Activated effector memory CD4-positive, alpha-beta T cell treated with Interleukin-2 at 50 U/mL for 16 hours (primary cell): ENCODE data around the gene MIA3.
"Not testable (repeated sequence)": the region's sequence is repeated elsewhere in the genome, so short reads cannot be mapped to it uniquely, and the experiment has no call there.

Source experiments
- DNase-seq: peaks from one replicate; pipeline ENCODE4 v3.0.0-alpha.2; 2020

The MIA3 gene

GRCh38 chr1:222623458-222623857 is 5.6 kb downstream of the MIA3 start:
- no peak for DNase-seq

- DNase-seq: no peak
Observed at GRCh38 chr1:222624214-222624613, 6.3 kb downstream of the MIA3 start.

GRCh38 chr1:222627232-222627631 is 9.3 kb downstream of the MIA3 start:
- DNase-seq: no peak

DNA sequence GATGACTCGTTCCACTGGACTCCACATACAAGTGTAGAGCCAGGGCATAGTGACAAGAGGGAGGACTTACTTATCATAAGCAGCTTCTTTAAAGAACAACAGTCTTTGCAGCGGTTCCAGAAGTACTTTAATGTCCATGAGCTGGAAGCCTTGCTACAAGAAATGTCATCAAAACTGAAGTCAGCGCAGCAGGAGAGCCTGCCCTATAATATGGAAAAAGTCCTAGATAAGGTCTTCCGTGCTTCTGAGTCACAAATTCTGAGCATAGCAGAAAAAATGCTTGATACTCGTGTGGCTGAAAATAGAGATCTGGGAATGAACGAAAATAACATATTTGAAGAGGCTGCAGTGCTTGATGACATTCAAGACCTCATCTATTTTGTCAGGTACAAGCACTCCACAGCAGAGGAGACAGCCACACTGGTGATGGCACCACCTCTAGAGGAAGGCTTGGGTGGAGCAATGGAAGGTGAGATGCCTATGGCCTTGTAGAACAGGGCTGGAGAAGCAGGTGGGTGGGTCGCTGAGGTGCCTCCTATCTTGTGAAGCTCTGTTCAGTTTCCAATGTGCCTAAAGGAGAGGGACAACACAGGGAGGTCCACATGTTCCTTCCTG is 12.1 kb downstream of the MIA3 start:
- no peak for DNase-seq

DNA sequence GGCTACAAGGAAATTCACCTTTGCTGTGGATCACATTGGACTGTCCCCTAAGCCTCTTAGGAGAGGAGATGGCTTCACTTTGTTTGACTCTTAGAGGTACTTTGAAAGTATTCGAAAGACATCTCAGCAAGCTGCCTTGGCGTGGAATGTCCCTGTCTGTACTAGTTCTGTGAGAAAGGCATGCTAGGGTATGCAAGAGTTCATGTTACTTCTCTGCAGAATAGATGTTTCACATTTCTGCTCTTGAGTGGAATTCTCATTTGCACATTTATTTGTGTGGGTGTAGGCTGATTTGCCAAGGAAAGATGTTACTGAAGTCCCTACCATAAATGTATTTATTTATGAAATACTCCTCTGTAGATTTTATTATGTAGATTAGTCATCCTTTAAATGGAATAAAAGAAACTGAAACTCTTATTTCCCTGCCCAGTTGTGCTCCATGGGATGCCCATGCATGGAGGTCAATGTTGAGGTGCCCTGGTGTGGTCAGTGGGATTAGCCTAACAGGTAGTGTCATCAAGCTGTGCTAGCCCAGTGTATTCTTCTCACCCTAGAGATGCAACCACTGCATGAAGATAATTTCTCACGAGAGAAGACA is 13.8 kb downstream of the MIA3 start:
- DNase-seq: no peak

- DNase-seq: no peak
Observed at GRCh38 chr1:222632749-222633148, 14.9 kb downstream of the MIA3 start.

- no peak for DNase-seq
Observed at GRCh38 chr1:222634180-222635013, 16.5 kb downstream of the MIA3 start.

DNA sequence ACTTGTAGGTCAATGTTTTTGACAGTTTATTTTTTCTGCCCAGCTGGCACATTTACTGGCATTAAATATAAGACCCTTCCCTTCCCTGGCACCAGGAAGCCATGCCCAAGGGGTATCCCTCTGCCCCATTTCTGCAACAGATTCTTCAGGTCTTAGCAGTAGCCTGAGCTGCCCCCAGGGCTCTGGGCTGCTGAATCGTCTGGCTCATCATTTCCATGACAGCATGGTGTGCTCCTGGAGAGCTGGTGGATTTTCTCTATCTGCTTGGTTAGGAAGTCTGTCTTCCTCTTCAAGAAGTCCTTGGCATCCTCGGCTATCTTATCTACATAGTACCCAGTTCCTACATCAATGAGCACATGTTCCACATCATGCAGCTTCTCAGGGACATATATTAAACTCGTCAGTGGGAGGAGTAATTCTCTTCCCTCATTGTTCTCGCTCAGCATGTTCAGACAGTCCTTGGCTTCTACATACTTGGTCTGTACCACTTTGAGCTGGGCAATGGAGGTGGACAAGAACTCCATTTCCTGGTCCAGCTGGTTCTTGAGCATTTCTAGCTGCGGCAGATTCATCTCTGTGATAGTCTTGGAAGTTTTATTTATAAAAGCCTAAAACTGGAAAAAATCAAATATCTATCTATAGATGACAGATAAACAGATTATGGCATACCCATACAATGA is 23.5 kb downstream of the MIA3 start:
- DNase-seq: no peak

DNA sequence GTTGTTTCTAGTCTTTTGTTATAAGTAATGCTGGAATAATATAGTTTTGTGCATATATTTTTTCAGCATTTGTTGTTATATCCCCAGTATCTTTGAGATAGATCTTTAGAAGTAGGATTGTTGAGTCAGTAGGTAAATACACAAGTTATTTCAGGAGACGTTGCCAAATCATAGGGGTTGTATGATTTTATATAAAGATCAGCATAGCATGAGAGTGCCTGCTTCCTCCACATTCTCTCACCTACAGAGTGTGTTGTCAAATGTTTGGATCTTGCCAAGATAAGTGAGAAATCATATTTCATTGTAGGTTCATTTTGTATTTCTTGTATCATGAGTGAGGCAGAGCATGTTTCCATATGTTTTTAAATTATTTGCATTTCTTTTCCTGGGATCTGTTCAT is 24.6 kb downstream of the MIA3 start:
- no peak for DNase-seq

DNA sequence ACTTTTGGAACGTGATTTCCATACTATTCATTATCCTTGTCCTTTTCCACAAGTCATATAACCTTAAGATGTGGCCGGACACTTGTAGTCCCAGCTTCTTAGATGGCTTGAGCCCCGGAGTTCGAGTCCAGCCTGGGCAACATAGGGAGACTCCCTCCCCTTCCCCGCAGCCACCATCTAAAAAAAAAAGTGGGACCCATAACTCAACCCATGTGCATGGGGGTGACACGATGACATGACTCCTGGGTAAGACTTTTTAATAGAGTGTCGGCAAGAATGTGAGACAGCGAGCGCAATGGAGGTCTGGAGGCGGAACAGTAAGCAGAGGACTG is 25.7 kb downstream of the MIA3 start:
- DNase-seq: no peak

- peak; percentile 97 for DNase-seq
Observed at GRCh38 chr1:222643938-222644635, 26.2 kb downstream of the MIA3 start.

DNA sequence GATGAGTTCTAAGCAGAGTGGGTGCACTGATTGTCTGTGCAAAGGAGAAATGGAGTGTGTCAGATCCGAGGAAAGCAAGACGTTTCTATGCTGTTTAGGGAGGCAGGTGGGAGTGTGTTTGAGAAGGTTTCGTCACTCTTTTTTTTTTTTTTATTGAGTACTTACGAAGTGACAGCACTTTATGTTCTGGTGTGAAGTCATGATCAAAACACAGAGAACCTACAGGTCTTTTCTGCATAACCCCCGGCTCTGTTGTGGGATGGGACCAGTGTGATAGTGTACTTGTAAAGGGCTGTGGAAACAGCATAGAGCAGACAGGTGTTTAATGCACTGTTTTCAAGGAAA is 26.7 kb downstream of the MIA3 start:
- DNase-seq: peak; percentile 2

GRCh38 chr1:222652676-222653075 is 34.8 kb downstream of the MIA3 start:
- DNase-seq: no peak

- DNase-seq: no peak
Observed at GRCh38 chr1:222653178-222653827, 35.4 kb downstream of the MIA3 start.

GRCh38 chr1:222654849-222655248 is 37.0 kb downstream of the MIA3 start:
- DNase-seq: peak; percentile 57

GRCh38 chr1:222656391-222657155 is 38.7 kb downstream of the MIA3 start:
- no peak for DNase-seq

GRCh38 chr1:222657899-222658298 is 40.0 kb downstream of the MIA3 start:
- no peak for DNase-seq

DNA sequence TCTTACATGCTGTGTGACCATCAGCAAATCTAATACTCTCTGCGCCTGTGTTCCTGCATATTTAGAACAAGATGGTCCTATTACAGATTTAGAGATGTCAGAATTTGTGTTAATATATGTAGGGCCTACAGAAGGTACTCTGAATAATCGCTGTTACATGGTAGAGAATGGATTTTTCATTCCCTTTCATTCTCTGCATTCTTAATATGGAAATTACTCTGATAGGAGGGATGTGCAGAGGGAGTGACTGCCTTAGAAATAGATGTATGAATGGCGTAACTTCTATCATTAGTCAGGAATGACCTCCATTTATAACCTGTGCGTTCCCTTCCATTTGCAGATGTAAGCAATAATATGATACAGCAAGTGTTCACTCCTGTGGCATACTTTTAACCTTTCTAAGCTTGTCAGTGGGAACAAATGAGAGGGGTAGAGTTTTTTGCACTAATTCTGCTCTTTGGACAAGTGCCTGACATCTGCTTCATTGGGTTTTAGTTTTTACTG is 45.6 kb downstream of the MIA3 start:
- no peak for DNase-seq

DNA sequence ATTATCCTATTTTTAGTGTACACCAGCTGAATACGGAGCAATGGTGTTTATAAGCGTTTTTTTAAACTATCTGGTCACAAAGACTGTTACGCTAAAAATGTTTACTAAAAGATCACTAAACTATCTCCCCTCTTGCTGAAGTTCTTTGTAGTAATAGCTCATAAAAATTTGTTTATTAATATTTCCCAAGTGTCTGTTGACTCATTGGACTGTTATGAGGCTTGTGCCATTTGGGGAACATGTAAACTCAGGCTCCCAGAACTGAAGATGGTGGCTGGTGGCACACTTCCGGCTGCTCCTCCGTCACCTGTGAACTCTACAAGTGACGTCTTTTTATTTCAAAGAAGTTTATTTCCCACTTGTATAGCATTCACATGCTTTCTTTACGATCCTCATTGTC is 48.1 kb downstream of the MIA3 start:
- no peak for DNase-seq

DNA sequence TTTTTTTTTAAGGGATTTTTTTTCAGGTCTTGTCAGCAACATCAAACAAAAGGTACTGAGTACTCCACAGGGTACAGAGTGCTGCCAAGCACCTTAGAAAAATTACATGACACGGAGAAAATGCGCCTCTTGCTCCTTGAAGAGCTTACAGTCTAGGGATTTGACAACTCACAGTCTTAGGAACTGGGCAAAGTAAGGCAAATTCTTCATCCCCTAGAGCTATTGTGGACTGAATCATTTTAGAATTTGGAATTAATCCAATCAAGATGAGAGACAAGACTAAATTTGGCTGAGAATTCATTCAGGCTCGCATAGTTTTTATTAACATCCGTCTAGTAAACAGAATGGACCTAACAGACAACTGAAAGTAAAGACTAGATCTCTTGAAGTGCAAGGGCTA is 50.3 kb downstream of the MIA3 start:
- not testable (repeated sequence) for DNase-seq

DNA sequence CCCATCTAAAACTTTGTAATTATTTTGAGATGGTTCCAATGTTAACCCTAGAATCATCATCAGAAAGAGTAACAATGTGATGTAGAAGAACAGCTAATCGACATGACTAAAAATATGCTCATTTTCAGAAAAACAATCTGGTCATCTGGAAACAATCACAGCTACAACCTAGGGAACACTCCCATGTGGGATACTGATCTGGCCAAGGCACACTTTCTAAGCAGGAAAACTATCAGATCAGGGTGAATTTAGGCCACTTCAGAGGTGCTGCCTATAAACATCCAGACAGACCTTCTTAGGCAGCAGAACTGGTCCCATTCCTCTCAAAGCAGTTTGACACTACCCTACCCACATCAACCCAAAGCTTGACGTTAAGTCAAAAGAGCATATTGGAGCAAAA is 51.2 kb downstream of the MIA3 start:
- DNase-seq: not testable (repeated sequence)

GRCh38 chr1:222670110-222670509 is 52.2 kb downstream of the MIA3 start:
- DNase-seq: no peak
